HEK293T (cell line): ENCODE data around the gene ACOX1.

Source experiments
- CTCF ChIA-PET: fragments of 350-600 bp; formaldehyde crosslinking; extraction: SDS; loops from one replicate; lab custom pipeline; 2021; ENCODE audit warnings: antibody characterized with exemption, inconsistent platforms; lab: Yijun Ruan, JAX
- POLR2A ChIA-PET: fragments of 350-600 bp; formaldehyde crosslinking; extraction: SDS; loops from one replicate; lab custom pipeline; 2020; ENCODE audit warnings: antibody characterized with exemption, inconsistent platforms; lab: Yijun Ruan, JAX
- DNase-seq: peaks from one replicate; pipeline ENCODE4 v3.0.0; 2012; ENCODE audit warnings: mixed read lengths; ENCODE audit errors: extremely low spot score
- ARNT ChIP-seq: fragments of 450-650 bp; IDR thresholded peaks from 2 replicates; pipeline ENCODE4 v1.6.1; 2017; ENCODE audit warnings: mild to moderate bottlenecking
- BHLHE40 ChIP-seq: fragments of 450-650 bp; IDR thresholded peaks from 2 replicates; pipeline ENCODE4 v1.6.1; 2016; ENCODE audit warnings: mild to moderate bottlenecking, moderate library complexity, borderline replicate concordance
- CTBP1 ChIP-seq: fragments of 450-650 bp; IDR thresholded peaks from 2 replicates; pipeline ENCODE4 v1.6.1; 2016; ENCODE audit warnings: borderline replicate concordance
- ELF4 ChIP-seq: fragments of 450-650 bp; IDR thresholded peaks from 2 replicates; pipeline ENCODE4 v1.6.1; 2017; ENCODE audit warnings: antibody characterized with exemption
- FOXA1 ChIP-seq: fragments of 450-650 bp; IDR thresholded peaks from 2 replicates; pipeline ENCODE4 v1.6.1; 2016; ENCODE audit warnings: mild to moderate bottlenecking
- FOXK2 ChIP-seq: fragments of 450-650 bp; IDR thresholded peaks from 2 replicates; pipeline ENCODE4 v1.6.1; 2016; ENCODE audit warnings: mild to moderate bottlenecking
- FOXM1 ChIP-seq: fragments of 450-650 bp; IDR thresholded peaks from 2 replicates; pipeline ENCODE4 v1.6.1; 2017; ENCODE audit warnings: mild to moderate bottlenecking, borderline replicate concordance
- HDGF ChIP-seq: fragments of 450-650 bp; IDR thresholded peaks from 2 replicates; pipeline ENCODE4 v1.6.1; 2017; ENCODE audit warnings: antibody characterized with exemption, borderline replicate concordance
- L3MBTL2 ChIP-seq: fragments of 450-650 bp; conservative IDR thresholded peaks from 2 replicates; pipeline ENCODE4 v1.6.1; 2016; ENCODE audit warnings: mild to moderate bottlenecking
- LEF1 ChIP-seq: fragments of 450-650 bp; IDR thresholded peaks from 2 replicates; pipeline ENCODE4 v1.6.1; 2017; ENCODE audit warnings: mild to moderate bottlenecking, borderline replicate concordance
- NFRKB ChIP-seq: fragments of 450-650 bp; IDR thresholded peaks from 2 replicates; pipeline ENCODE4 v1.6.1; 2016; ENCODE audit warnings: mild to moderate bottlenecking, moderate library complexity
- SP1 ChIP-seq: fragments of 450-650 bp; IDR thresholded peaks from 2 replicates; pipeline ENCODE4 v1.6.1; 2017
- SUZ12 ChIP-seq: fragments of 450-650 bp; IDR thresholded peaks from 2 replicates; pipeline ENCODE4 v1.6.1; 2016; ENCODE audit warnings: mild to moderate bottlenecking
- TARDBP ChIP-seq: fragments of 450-650 bp; IDR thresholded peaks from 2 replicates; pipeline ENCODE4 v1.6.1; 2016
- ZNF384 ChIP-seq: fragments of 450-650 bp; IDR thresholded peaks from 2 replicates; pipeline ENCODE4 v1.6.1; 2016
- TF ChIP-seq, protein P1 (sequence below): fragments of 450-650 bp; IDR thresholded peaks from 2 replicates; pipeline ENCODE4 v1.6.1; 2016

ACOX1 gene

DNA sequence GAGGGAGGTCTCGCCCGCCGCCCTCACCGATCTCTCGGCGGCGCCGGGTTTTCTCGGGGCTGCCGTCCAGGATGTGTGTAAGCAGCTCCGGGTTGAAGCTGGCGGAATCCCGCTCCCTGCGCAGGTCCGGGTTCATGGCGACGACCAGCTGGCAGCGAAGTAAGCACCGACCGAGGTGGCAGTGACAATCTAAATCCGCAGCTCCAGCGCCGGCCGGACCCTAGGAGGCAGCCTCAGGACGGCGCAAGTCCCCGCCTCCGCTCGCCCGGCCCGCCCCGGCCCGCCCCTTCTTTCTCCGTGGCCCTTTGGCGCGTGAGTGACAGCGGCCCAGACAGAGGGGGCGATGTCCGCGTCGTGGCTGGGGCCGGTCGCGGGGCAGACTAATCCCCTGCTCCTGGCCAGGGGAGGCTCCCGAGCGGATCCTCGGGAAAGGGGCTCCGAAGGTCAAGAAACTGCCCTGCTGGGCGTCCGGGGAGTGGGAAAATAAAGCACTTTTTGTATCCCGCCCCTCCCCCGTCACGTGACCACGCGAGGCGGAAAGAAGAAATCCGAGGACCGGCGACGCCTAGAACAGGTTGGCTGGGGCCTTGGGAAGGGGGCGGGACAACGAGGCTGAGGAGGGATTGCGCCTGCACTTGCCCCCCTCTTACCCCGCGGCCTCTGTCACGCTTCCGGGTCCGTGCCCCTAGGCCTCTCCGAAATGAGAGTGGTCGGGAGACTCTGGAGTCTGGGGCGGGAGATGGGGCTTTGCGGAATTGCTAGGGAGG is at the start of gene ACOX1, which contains the start of gene TEN1:
ACOX1 (minus strand) TSS at position 229 of the 767 bp plus-strand sequence; CDS start at position 136, 93 bp downstream.
TEN1 (plus strand) TSS at position 303 of the 767 bp plus-strand sequence. CDS start 6,953 bp downstream, outside the sequence.
- DNase-seq: peak; percentile 93
- ChIA-PET POLR2A (interaction anchor here (0.6 to 1.7 kb wide), 11 partner anchors 9 to 199 kb away, joined by 3 to 8 read pairs (median 3); partner anchors contain the start of genes CDK3, FBF1, MRPL38 and UNK), CTCF (interaction anchor here (0.8 kb wide), 1 partner anchor 38 kb away, joined by 3 read pairs; the partner anchor contains the start of gene FBF1)
- TF ChIP-seq FOXM1 (no peak), NFRKB (no peak), ARNT (no peak), ELF4 (peak; percentile 81), L3MBTL2 (peak; percentile 54; the same call in 1 of the 2 replicates), HDGF (0 out of 2 replicates have a peak, but pooled peaks have one; percentile 30), BHLHE40 (no peak), SUZ12 (no peak), CTBP1 (no peak), FOXK2 (no peak)
- TF ChIP-seq, protein P1, sequence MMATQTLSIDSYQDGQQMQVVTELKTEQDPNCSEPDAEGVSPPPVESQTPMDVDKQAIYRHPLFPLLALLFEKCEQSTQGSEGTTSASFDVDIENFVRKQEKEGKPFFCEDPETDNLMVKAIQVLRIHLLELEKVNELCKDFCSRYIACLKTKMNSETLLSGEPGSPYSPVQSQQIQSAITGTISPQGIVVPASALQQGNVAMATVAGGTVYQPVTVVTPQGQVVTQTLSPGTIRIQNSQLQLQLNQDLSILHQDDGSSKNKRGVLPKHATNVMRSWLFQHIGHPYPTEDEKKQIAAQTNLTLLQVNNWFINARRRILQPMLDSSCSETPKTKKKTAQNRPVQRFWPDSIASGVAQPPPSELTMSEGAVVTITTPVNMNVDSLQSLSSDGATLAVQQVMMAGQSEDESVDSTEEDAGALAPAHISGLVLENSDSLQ: peak; percentile 99

DNA sequence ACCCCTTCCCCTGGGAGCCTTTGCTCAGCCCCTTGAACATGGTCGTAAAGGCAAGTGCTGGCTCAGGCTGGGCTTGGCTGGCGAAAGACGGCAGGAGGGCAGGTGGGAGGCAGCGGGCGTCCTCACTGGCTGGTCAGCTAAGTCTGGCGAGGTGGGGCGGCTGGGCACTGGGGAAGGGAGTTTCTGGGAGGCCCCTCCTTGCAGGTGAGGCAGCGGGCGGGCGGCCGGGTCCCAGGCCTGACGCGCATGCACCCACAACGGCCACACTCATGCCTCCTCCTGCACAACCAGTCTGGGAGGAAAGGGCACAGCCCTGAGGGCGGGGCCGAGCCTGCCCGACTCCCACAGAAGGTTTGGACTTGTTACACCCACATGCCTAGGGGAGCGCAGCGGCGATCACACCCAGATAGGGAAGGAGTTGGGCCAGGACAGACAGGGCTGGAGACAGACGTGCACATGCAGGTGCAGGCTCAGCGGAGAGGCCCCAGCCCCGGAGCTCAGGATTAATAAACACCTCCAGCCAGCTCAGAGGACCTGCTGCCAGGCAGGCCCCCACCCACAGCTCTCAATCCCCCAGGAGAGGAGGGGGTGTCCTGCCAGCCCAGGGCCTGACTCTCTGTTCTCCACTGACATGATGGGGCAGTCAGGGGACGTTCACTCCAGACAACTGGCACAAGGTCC is 48.3 kb upstream of the ACOX1 start, which contains the start of gene EVPL:
EVPL (minus strand) TSS at position 148 of the 681 bp plus-strand sequence; CDS start at position 40, 108 bp downstream.
- ChIA-PET POLR2A (no interaction called here), CTCF (interaction anchor here (0.7 kb wide), 1 partner anchor 234 kb away, joined by 3 read pairs; no protein-coding TSS in a partner anchor)
- no peak for DNase-seq
- TF ChIP-seq ZNF384 (no peak), L3MBTL2 (no peak), ELF4 (no peak), ARNT (no peak), LEF1 (no peak)

DNA sequence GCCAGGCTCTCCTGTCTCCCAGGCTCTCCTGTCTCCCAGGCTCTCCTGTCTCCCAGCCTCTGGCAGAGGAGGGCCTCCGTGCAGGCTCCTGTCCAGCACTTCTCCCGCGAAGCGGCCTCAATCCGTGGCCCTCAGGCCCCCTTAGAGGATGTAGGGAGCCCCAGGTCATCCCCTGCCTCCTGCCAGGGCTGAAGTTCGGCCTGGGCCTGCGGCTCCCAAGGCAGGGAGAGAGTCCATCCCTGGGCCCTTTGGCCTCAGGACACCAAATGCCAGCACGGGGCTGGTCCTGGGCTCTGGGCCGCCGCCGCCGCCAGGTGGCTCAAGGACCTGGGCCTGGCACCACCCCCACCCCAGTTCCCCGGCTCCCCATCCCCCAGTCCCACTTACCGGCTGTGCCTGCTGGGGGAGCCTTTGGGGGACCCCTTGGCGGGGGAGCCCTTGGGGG is 47.8 kb upstream of the ACOX1 start:
- no peak for TF ChIP-seq SP1
- TF ChIP-seq, protein P1: no peak
- no peak for TF ChIP-seq ARNT
- no peak for TF ChIP-seq FOXM1
- no peak for TF ChIP-seq TARDBP
- no peak for TF ChIP-seq BHLHE40
- no peak for TF ChIP-seq L3MBTL2
- TF ChIP-seq ZNF384: no peak
- no peak for TF ChIP-seq NFRKB
- no peak for TF ChIP-seq FOXA1
- TF ChIP-seq FOXK2: no peak
- no peak for TF ChIP-seq CTBP1
- TF ChIP-seq SUZ12: no peak
- no peak for TF ChIP-seq LEF1
- no peak for TF ChIP-seq HDGF
- TF ChIP-seq ELF4: no peak
- POLR2A ChIA-PET: no interaction called here
- no peak for DNase-seq
- CTCF ChIA-PET: interaction anchor here (0.7 to 1.3 kb wide), 2 partner anchors 13 to 235 kb away, joined by 3 to 5 read pairs; no protein-coding TSS in a partner anchor

DNA sequence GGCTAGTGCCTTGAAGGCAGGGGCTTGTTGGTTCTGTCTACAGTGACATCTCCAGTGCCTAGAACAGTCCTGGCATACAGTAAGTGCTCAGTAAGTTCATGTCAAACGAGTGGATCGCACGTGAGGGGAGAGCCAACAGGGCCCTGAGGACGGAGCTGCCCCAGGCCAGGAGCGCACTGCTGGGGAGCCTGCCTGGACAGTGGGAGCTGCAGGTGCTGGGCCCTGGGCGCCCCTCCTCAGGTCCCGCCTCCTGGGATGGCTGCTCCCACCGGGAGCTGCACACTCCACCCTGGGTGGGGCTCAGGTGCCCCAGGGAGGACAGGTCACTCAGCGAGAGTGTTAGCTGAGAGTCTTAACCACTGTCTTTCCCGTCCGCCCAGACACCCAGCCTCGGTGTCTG is 46.3 kb upstream of the ACOX1 start:
- POLR2A ChIA-PET: no interaction called here
- no peak for TF ChIP-seq FOXM1
- TF ChIP-seq, protein P1: no peak
- TF ChIP-seq SP1: no peak
- TF ChIP-seq FOXA1: no peak
- no peak for TF ChIP-seq NFRKB
- TF ChIP-seq SUZ12: no peak
- no peak for TF ChIP-seq ELF4
- no peak for TF ChIP-seq BHLHE40
- TF ChIP-seq ARNT: no peak
- TF ChIP-seq CTBP1: no peak
- TF ChIP-seq LEF1: no peak
- no peak for TF ChIP-seq TARDBP
- no peak for TF ChIP-seq L3MBTL2
- TF ChIP-seq FOXK2: no peak
- no peak for TF ChIP-seq HDGF
- TF ChIP-seq ZNF384: no peak
- no peak for DNase-seq
- CTCF ChIA-PET: interaction anchor here (0.5 to 1.3 kb wide), 2 partner anchors 11 to 101 kb away, joined by 3 to 5 read pairs; no protein-coding TSS in a partner anchor

DNA sequence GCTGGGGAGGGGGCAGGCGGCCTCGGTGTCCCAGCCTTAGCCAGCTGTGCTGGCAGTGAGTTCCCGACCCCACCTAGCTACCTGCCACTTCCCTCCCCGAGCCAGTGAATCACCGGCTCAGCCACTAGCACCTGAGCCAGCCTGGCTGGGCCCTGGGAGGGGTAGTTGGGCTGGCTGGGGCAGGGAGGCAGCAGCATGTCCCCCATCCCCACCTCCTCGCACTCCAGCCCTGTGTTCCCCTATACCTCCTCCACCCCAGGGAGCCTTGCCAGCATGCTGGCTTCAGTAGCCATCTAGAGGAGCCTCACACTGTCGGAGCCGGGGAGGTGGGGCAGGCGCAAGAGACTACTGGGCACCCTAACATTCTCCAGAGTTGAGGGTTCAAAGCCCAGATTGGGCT is 45.4 kb upstream of the ACOX1 start:
- TF ChIP-seq ELF4 (no peak), SUZ12 (no peak), ARNT (no peak), SP1 (no peak), FOXK2 (no peak), TARDBP (no peak), FOXA1 (no peak), BHLHE40 (no peak), NFRKB (no peak)
- TF ChIP-seq, protein P1: no peak
- ChIA-PET CTCF (interaction anchor here (2.3 kb wide), 1 partner anchor 10 kb away, joined by 7 read pairs; no protein-coding TSS in a partner anchor), POLR2A (no interaction called here)
- no peak for DNase-seq
